GM23248 (cell line): ENCODE measurements around the gene CELA3B. TPM values are rescaled to one million over a fixed set of nuclear protein-coding genes. Genes with fewer than 3 reads are reported as not detected.
"Not testable (repeated sequence)": the region's sequence is repeated elsewhere in the genome, so short reads cannot be mapped to it uniquely, and the experiment has no call there.

ENCODE experiments used
- DNase-seq: peaks from one replicate; pipeline ENCODE4 v3.0.0-alpha.2; 2015
- H2AFZ ChIP-seq: fragments of 200-600 bp; sonication (generic); 2 replicates; pipeline ENCODE4 v1.6.1; 2016; ENCODE audit warnings: antibody characterized with exemption
- H3F3A ChIP-seq: fragments of 200-600 bp; sonication (generic); 2 replicates; pipeline ENCODE4 v1.6.1; 2016; ENCODE audit warnings: mild to moderate bottlenecking, antibody characterized with exemption, mixed run types; ENCODE audit not compliant: insufficient read depth
- H3K27ac ChIP-seq: fragments of 200-600 bp; sonication (generic); 2 replicates; pipeline ENCODE4 v1.5.1; 2016; ENCODE audit warnings: mild to moderate bottlenecking
- H3K27me3 ChIP-seq: fragments of 200-600 bp; sonication (generic); replicated peaks from 2 replicates; pipeline ENCODE4 v1.6.1; 2016; ENCODE audit warnings: mild to moderate bottlenecking; ENCODE audit not compliant: insufficient read depth
- H3K36me3 ChIP-seq: fragments of 200-600 bp; sonication (generic); 2 replicates; pipeline ENCODE4 v1.6.1; 2016; ENCODE audit warnings: low read depth, mild to moderate bottlenecking
- H3K4me1 ChIP-seq: fragments of 200-600 bp; sonication (generic); 2 replicates; pipeline ENCODE4 v1.6.1; 2016; ENCODE audit warnings: mild to moderate bottlenecking; ENCODE audit not compliant: insufficient read depth
- H3K4me2 ChIP-seq: fragments of 200-600 bp; sonication (generic); one replicate; pipeline ENCODE4 v1.6.1; 2016; ENCODE audit warnings: mild to moderate bottlenecking; ENCODE audit not compliant: unreplicated experiment
- H3K4me3 ChIP-seq: fragments of 200-600 bp; sonication (generic); 2 replicates; pipeline ENCODE4 v1.5.1; 2016; ENCODE audit warnings: mild to moderate bottlenecking
- H3K79me2 ChIP-seq: fragments of 200-600 bp; sonication (generic); 2 replicates; pipeline ENCODE4 v1.6.1; 2016; ENCODE audit warnings: mild to moderate bottlenecking; ENCODE audit not compliant: insufficient read depth
- H3K9ac ChIP-seq: fragments of 200-600 bp; sonication (generic); 2 replicates; pipeline ENCODE4 v1.6.1; 2016; ENCODE audit warnings: mild to moderate bottlenecking
- H3K9me2 ChIP-seq: fragments of 200-600 bp; sonication (generic); 2 replicates; pipeline ENCODE4 v1.6.1; 2016; ENCODE audit warnings: mixed run types, mild to moderate bottlenecking, moderate library complexity; ENCODE audit not compliant: insufficient read depth
- H3K9me3 ChIP-seq: fragments of 200-600 bp; sonication (generic); one replicate; pipeline ENCODE4 v1.6.1; 2017; ENCODE audit warnings: low read depth
- H4K20me1 ChIP-seq: fragments of 200-600 bp; sonication (generic); 2 replicates; pipeline ENCODE4 v1.6.0; 2016; ENCODE audit not compliant: insufficient read depth
- EZH2 ChIP-seq: fragments of 200-600 bp; sonication (generic); IDR thresholded peaks from 2 replicates; pipeline ENCODE4 v1.6.1; 2018; ENCODE audit warnings: antibody characterized with exemption, mild to moderate bottlenecking; ENCODE audit not compliant: insufficient read depth, poor library complexity, severe bottlenecking
- EZH2phosphoT487 ChIP-seq: fragments of 200-600 bp; sonication (generic); IDR thresholded peaks from 2 replicates; pipeline ENCODE4 v1.6.1; 2018; ENCODE audit warnings: antibody characterized with exemption, moderate library complexity, mild to moderate bottlenecking, low read depth; ENCODE audit not compliant: insufficient read depth
- WGBS, 2 experiments: methylation state at CpG; one replicate each; pipeline ENCODE4 v1.1.6; 2015 to 2017; ENCODE audit warnings: low lambda C conversion rate in 2 of 2, low coverage in 1 of 2; ENCODE audit errors: missing lambda C conversion rate in 2 of 2; 5-methylcytosine and 5-hydroxymethylcytosine counted together
- in situ Hi-C: fragments of 300-500 bp; cut with MboI; formaldehyde crosslinking; loops from 2 replicates; pipeline ENCODE4 v1.15.0; 2020
- polyA plus RNA-seq: library from polyadenylated mRNA; unstranded; fragments of >200 nt; fragmentation: Nextera tagmentation; extraction: Ambion mirVana; gene quantifications from 2 replicates; pipeline ENCODE4 v1.2.1, GENCODE V29; 2016
- total RNA-seq: library from RNA; depleted of rRNA; stranded (reverse); fragments of >200 nt; shearing (Covaris generic); gene quantifications from 2 replicates; pipeline ENCODE4 v1.2.3, GENCODE V29; 2014

The CELA3B gene
- total and polyA plus RNA-seq, 2 experiments from 2014 or later: not detected

DNA sequence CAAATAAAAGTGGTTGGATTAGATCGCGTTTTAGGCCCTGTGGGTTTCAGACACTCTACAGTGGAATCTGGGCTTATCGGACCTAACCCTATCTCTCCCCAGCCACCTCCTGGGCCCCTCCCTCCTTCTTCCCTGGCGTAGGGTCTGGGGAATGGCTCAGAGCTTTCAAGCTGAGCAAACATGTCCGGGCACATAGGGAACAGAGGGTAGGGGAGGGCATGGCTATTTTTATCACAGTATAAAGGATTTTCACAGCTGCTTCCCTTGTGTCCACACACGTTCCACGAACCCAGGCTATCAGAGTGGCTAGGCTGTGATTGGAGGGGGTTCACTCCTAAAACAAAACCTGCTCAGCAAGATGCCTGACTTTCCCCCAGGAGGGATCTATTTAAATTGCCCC is 22.8 kb downstream of the CELA3B start:
- DNase-seq, H3K9me3 ChIP-seq, H3K79me2 ChIP-seq, H3K9ac ChIP-seq, H3F3A ChIP-seq, H3K9me2 ChIP-seq, H3K4me1 ChIP-seq, H2AFZ ChIP-seq, H3K27ac ChIP-seq, H4K20me1 ChIP-seq, in situ Hi-C loops, H3K36me3 ChIP-seq, H3K4me3 ChIP-seq, H3K27me3 ChIP-seq, H3K4me2 ChIP-seq: not testable (repeated sequence)
- 68 to 70% methylated on average over 7 of the region's 7 CpGs for WGBS, 2 experiments

DNA sequence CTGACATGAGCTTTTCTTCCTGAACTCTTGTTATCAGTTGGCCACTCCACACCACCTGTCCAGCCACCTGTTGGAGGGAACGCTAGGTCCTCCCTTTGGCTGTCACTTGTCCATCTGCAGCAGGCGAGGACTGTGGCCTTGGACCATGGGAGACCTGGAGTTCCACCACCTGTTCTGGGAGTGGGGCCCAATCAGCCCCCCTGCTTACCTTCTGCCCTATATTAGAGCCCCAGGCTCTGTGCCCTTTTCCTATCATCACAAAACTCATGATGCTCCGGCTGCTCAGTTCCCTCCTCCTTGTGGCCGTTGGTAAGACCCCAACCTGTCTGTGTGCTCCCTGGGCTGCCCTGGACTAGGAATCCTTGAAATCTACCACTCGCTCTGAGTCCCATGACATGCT is 24.6 kb downstream of the CELA3B start, which contains the start of gene CELA3A:
TSS of gene CELA3A (plus strand) at position 249 of the 400 bp plus-strand sequence. CDS start at position 267, 18 bp downstream.
- Histone ChIP-seq H3K4me1 (no peaks in the 10 kb centered on the region), H3K9ac (no peak within 1 kb of the TSS), H2AFZ (no peak within 1 kb of the TSS), H3K79me2 (no peaks in the 10 kb centered on the region), H3K9me2 (no peaks in the 10 kb centered on the region), H3K27ac (no peak within 1 kb of the TSS), H3K27me3 (no peaks in the 10 kb centered on the region), H3K4me2 (no peak within 1 kb of the TSS), H3F3A (no peaks in the 10 kb centered on the region), H3K9me3 (no peaks in the 10 kb centered on the region), H3K36me3 (no peaks in the 10 kb centered on the region), H3K4me3 (no peak within 1 kb of the TSS), H4K20me1 (no peaks in the 10 kb centered on the region)
- TF ChIP-seq EZH2 (no peak), EZH2phosphoT487 (no peak)
- in situ Hi-C loops: no loop called here
- WGBS, 2 experiments: 65 to 71% methylated on average over 5 of the region's 5 CpGs
- DNase-seq: no peak

- WGBS, 2 experiments: 58 to 77% methylated on average over 3 to 5 of the region's 5 CpGs
- H3F3A ChIP-seq, H3K4me2 ChIP-seq: not testable (repeated sequence)
These were observed 25.6 kb downstream of the CELA3B start for GRCh38 chr1:22002461-22002860.

GRCh38 chr1:22002875-22003274 is 26.1 kb downstream of the CELA3B start:
- H3K9ac ChIP-seq, H3K79me2 ChIP-seq, H3K9me3 ChIP-seq, H2AFZ ChIP-seq, H3K4me3 ChIP-seq, DNase-seq, H3K27me3 ChIP-seq, H3K4me1 ChIP-seq, H3K36me3 ChIP-seq, H3K27ac ChIP-seq, H4K20me1 ChIP-seq, H3F3A ChIP-seq, H3K4me2 ChIP-seq, H3K9me2 ChIP-seq, in situ Hi-C loops: not testable (repeated sequence)
- WGBS, 2 experiments: 83 to 95% methylated on average over 8 of the region's 8 CpGs

More at GRCh38 chr1:22002461-22002860, 25.6 kb downstream of the CELA3B start:
- H3K9me3 ChIP-seq, H3K27ac ChIP-seq, DNase-seq, H3K9me2 ChIP-seq, H3K36me3 ChIP-seq, H3K9ac ChIP-seq, H3K4me3 ChIP-seq, H2AFZ ChIP-seq, in situ Hi-C loops, H3K4me1 ChIP-seq, H3K79me2 ChIP-seq, H3K27me3 ChIP-seq, H4K20me1 ChIP-seq: not testable (repeated sequence)

GRCh38 chr1:22003959-22004358 is 27.1 kb downstream of the CELA3B start:
- H3K9me3 ChIP-seq, H3K4me3 ChIP-seq, H4K20me1 ChIP-seq, H3F3A ChIP-seq, H3K27me3 ChIP-seq, H3K4me2 ChIP-seq, H3K27ac ChIP-seq, H3K36me3 ChIP-seq, H3K4me1 ChIP-seq, H3K79me2 ChIP-seq, DNase-seq, in situ Hi-C loops, H2AFZ ChIP-seq, H3K9ac ChIP-seq, H3K9me2 ChIP-seq: not testable (repeated sequence)
- WGBS, 2 experiments: 74 to 81% methylated on average over 3 of the region's 3 CpGs

- H3K27ac ChIP-seq, H3K4me3 ChIP-seq, H2AFZ ChIP-seq, H3K79me2 ChIP-seq, H3K9me2 ChIP-seq, H3K27me3 ChIP-seq, H3K9ac ChIP-seq, H3F3A ChIP-seq, H3K4me2 ChIP-seq, in situ Hi-C loops, H3K9me3 ChIP-seq, H3K36me3 ChIP-seq, H3K4me1 ChIP-seq, H4K20me1 ChIP-seq: not testable (repeated sequence)
- DNase-seq: peak; percentile 60
- WGBS, 2 experiments: 67 to 68% methylated on average over 18 of the region's 18 CpGs
These were observed 28.7 kb downstream of the CELA3B start for GRCh38 chr1:22005261-22006149.

DNA sequence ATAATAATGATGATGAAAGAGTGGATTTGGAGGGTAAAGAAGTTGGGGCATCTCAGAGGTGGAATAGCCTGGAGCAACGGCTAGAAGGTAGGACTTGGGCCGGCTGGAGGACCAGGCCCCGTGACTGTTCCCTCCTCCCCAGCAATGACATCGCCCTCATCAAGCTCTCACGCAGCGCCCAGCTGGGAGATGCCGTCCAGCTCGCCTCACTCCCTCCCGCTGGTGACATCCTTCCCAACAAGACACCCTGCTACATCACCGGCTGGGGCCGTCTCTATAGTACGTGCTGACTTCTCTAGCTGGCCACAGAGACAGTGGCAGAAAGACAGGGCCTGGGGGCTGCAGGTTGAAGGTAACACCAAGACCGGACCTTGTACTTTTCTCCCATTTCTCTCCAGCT is 29.9 kb downstream of the CELA3B start:
- H3K4me2 ChIP-seq, H3F3A ChIP-seq, H3K4me1 ChIP-seq, H3K9ac ChIP-seq, H3K9me2 ChIP-seq, H3K4me3 ChIP-seq, in situ Hi-C loops, H3K27ac ChIP-seq, H2AFZ ChIP-seq, H3K36me3 ChIP-seq, H3K9me3 ChIP-seq, H4K20me1 ChIP-seq, DNase-seq, H3K79me2 ChIP-seq, H3K27me3 ChIP-seq: not testable (repeated sequence)
- WGBS, 2 experiments: 76 to 77% methylated on average over 13 of the region's 13 CpGs
